DMS53 treated with DMSO at 0.1 percent for 48 hours (cell line): ENCODE measurements around the gene KIAA0825.
A peak's percentile ranks its signal among the peaks of the same experiment; 100 is the strongest.
"Not testable (repeated sequence)": the region's sequence is repeated elsewhere in the genome, so short reads cannot be mapped to it uniquely, and the experiment has no call there.

Source experiments
- DNase-seq: peaks from one replicate; lab custom pipeline; 2025; ENCODE audit not compliant: unreplicated experiment; lab: John Stamatoyannopoulos, UW

The KIAA0825 gene

GRCh38 chr5:94196953-94197352 lies 421.5 kb downstream of the KIAA0825 start:
- no peak for DNase-seq

DNA sequence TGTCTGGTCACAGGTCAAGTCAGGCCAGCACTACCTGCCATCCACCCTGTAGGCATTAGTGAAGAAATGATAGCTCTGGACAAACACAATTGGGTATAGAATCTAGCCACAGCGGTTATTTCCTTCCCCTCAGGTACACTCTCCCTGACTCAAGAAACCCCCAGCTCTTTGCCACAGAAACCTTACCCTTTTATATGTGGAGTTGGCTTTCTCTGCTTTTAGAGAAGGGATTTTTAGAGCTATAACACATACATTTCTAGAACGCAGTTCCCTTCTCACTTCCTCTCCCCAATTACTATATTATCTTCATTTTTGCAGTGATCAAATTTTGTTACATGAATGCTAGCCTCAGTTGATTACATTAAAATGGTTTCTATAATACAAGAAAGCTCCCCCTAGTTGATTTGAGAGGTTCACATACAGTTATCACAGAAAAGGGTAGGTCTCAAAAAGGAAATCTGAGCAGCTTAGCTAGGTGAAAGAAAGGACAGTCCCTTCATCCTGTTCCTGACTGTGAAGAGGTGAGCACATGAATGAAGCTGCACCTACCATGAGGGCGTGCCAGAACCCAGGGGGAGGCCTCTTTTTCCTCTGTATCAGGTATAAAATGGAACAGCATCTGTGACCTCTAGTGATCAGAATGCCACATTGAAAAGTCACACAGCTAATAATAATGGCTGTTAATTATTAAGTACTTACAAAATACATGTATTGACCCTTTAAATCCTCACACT lies 425.6 kb downstream of the KIAA0825 start:
- DNase-seq: peak; percentile 22

GRCh38 chr5:94191604-94192003 lies 426.8 kb downstream of the KIAA0825 start:
- DNase-seq: no peak

DNA sequence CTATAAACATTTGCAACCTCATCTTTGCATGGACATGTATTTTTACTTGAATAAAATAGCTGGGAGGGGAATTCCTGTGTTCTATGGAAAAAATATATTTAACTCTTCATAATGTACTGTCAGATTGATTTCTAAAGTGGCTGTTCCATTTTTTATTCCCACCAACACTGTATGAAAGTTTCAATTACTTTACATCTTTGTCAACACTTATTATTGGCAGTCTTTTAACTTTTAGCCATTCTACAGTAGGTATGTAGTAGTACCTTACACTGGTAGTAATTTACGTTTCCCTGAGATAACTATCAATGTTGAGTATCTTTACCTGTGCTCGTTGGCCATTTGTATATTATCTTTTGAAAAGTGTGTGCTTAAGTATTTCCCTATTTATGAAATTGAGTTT lies 429.7 kb downstream of the KIAA0825 start:
- no peak for DNase-seq

DNA sequence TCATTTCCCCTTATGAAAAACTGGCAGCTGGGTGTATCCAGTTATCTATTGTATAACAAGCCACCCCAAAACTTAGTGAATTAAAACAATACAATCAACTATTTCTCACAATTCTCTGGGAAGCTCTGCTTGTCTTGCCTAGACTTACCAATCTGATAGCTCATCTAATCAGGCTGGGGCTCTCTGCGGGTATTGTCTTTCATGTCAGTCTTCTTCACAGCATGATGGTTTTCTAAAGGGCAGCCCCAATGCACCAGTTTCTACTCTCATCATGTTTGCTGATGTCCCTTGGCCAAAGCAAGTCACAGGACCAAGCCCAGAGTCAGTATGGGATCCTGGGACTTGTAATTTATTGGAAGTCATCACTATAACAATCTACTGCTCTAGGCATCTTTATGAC lies 433.5 kb downstream of the KIAA0825 start:
- no peak for DNase-seq

GRCh38 chr5:94181895-94182294 lies 436.5 kb downstream of the KIAA0825 start:
- peak; percentile 40 for DNase-seq

DNA sequence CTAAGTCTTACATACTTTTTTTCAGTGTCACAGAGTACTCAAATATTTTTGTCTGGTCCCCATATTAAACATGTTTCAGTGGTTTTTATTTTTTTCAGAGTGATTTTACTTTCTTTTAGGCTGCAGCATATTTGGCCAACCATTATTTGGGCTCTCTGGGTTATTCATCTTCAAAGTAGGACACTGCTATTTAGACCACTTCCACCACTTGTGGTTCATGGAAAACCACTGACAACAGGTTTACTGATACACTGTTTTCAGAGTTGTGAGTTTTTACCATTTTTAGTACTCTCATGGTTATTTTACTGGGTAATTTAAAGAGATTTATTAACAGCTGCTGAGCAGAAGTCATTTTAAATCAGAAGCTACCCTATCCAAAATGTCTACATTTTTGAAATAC lies 437.6 kb downstream of the KIAA0825 start:
- DNase-seq: no peak

DNA sequence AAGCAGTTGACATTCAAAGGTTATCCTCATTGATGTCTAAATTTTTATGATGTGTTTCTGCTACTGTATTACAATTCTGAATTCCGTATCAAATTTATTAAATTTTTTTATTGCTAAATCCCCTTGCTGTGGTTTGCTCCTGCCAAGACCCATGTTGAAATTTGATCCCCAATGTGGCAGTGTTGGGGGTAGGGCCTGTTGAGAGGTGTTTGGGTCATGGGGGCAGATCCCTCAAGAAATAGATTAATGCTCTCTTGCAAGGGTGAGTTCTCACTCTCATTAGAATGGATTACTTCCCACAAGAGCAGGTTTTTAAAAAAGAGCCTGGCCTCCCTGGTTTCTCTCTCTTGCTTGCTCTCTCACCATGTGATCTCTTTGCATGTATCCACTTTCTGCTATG lies 442.5 kb downstream of the KIAA0825 start:
- no peak for DNase-seq

- peak; percentile 8 for DNase-seq
Observed at GRCh38 chr5:94174748-94175411, 443.5 kb downstream of the KIAA0825 start.

DNA sequence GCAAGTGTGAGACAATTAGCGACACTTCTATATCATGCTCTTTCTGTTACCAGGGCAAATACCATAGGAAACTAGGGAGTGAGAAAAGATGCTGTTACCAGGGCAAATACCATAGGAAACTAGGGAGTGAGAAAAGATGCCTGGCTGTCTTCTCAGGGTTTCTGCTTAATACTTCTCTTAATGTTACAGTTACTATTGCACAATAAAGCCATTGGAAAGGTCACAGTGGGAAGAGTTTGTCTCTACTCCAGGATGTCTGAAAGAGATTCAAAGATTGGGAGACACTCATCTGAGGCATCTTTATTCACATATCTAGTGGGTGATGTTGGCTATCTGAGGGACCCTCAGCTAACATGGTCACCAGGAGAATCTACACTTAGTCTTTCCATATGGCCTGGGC lies 445.3 kb downstream of the KIAA0825 start:
- no peak for DNase-seq

- DNase-seq: not testable (repeated sequence)
Observed at GRCh38 chr5:94171070-94171469, 447.3 kb downstream of the KIAA0825 start.

DNA sequence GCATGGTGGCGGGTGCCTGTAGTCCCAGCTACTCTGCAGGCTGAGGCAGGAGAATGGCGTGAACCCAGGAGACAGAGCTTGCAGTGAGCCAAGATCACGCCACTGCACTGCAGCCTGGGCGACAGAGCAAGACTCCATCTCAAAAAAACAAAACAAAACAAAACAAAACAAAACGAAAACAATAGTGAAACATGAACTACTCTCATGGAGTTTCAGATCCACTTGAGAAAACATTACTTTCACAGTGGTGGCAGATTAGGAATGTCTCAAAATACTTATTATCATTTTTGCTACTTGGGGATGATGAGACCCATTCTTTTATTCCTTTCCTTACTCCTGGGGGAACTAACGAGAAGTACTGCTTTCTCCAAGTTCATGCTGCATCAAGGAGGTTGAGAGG lies 448.2 kb downstream of the KIAA0825 start:
- DNase-seq: not testable (repeated sequence)

GRCh38 chr5:94168151-94168550 lies 450.3 kb downstream of the KIAA0825 start:
- DNase-seq: no peak

DNA sequence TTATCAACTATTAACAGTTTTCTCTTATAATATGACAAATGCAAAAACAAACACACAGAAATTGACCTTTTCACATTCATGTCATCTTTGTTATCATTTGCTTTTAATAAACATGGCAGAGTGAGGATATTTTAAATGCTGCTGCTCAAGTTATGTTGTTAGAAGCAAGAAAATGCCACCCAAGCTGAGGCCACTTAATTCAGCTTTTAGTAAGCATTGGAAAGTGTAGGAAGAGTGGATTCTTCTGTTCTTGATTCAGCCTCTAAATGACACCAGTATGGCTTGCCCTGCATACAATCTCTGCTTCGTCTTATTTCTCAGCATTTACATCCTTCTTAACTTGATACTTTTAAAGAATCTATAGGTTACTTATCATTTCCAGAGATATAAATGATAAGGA lies 456.6 kb downstream of the KIAA0825 start:
- no peak for DNase-seq

- no peak for DNase-seq
Observed at GRCh38 chr5:94159144-94159543, 459.3 kb downstream of the KIAA0825 start.

DNA sequence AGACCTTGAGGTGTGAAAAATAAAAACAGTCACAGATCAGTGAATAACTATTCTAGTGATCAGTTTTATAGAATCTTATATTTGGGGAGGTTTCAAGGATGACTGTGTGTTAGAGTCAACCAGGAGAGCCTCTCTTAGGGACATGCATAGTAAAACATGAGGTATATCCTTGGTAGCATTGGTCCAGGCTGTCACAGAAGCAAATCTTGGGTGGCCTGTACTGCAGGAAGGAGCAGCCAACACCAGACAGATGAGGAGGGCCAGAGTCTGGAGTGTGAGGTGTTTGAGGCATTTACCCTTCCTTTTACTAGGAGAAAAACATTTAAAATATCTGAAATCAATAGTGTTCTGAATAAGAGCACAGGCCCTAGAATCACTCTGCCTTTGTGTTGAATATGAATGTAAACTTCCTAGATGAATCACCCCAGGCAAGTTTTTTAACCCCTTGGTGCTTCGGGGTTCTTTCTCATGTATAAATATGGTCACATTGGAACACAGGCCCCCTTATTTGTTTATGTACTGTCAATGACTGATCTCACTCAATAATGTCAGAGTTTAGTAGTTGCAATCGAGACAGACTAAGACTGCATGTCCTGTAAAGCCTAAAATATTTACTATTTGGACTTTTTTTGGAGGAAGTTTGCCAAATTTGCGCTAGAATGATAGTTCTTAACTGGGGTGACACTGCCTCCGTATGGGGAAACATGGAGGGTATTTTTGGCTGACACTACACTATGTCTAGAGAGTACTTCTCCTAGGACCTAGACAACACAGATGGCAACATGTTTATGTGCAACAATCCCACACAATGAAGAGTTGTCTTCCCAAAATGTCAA lies 460.5 kb downstream of the KIAA0825 start:
- no peak for DNase-seq

GRCh38 chr5:94154672-94155071 lies 463.7 kb downstream of the KIAA0825 start:
- DNase-seq: no peak

GRCh38 chr5:94153736-94154450 lies 464.5 kb downstream of the KIAA0825 start:
- no peak for DNase-seq

- DNase-seq: not testable (repeated sequence)
Observed at GRCh38 chr5:94143621-94144020, 474.8 kb downstream of the KIAA0825 start.

GRCh38 chr5:94140300-94140699 lies 478.1 kb downstream of the KIAA0825 start:
- no peak for DNase-seq

DNA sequence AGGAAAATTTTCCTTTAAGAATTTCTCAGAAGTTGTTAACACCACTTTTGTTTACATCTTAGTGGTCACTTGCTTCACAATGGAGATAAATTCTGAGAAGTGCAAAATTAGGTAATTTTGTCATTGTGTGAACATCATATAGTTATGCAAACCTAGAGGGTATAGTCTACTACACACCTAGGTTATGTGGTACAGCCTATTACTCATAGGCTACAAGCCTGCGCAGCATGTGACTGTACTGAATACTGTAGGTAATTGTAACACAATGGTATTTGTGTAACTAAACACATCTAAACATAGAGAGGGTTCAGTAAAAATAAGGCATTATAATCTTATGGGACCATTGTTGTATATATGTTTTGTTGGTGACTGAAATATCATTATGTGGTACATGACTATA lies 488.3 kb downstream of the KIAA0825 start:
- DNase-seq: no peak
